Testis (tissue), 2 donors: ENCODE data around the gene KIF14.

Source experiments
- POLR2A ChIP-seq: fragments of 450-650 bp; IDR thresholded peaks from one replicate; pipeline ENCODE4 v1.6.1; 2017; ENCODE audit warnings: antibody characterized with exemption, mild to moderate bottlenecking, moderate library complexity
- TF ChIP-seq, protein P1 (sequence below), 3 experiments: fragments of 450-650 bp in 2 of 3; fragments of 200-600 bp in 1 of 3; sonication (generic) in 1 of 3; IDR thresholded peaks; one replicate each; pipeline ENCODE4 v1.5.1; 2016 to 2019; ENCODE audit warnings: antibody characterized with exemption in 3 of 3, mild to moderate bottlenecking in 2 of 3, moderate library complexity in 1 of 3

DNA sequence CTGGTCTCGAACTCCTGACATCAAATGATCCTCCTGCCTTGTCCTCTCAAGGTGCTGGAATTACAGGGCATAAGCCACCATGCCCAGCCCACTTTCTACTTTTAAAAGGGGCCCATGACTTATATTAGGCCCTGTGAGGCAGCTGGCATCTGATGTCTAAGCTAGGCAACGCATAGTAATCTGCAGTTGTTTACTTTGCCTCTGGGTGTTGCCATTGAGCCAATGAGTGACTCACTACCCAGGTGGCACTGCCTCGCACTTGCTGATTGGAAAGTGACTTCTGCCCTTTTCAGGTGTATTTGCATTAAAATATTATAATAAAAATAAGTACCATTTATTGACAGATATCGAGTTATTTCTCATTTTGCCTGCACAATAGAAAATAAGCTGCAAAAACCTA lies 84.9 kb downstream of the KIF14 start:
- TF ChIP-seq, protein P1, sequence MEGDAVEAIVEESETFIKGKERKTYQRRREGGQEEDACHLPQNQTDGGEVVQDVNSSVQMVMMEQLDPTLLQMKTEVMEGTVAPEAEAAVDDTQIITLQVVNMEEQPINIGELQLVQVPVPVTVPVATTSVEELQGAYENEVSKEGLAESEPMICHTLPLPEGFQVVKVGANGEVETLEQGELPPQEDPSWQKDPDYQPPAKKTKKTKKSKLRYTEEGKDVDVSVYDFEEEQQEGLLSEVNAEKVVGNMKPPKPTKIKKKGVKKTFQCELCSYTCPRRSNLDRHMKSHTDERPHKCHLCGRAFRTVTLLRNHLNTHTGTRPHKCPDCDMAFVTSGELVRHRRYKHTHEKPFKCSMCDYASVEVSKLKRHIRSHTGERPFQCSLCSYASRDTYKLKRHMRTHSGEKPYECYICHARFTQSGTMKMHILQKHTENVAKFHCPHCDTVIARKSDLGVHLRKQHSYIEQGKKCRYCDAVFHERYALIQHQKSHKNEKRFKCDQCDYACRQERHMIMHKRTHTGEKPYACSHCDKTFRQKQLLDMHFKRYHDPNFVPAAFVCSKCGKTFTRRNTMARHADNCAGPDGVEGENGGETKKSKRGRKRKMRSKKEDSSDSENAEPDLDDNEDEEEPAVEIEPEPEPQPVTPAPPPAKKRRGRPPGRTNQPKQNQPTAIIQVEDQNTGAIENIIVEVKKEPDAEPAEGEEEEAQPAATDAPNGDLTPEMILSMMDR (IDR thresholded peaks at IDR 0.05): no peak
- TF ChIP-seq POLR2A: no peak
